Measurements from ENCODE around the gene ENPP4. TPM values are rescaled to one million over a fixed set of nuclear protein-coding genes. Genes with fewer than 3 reads are reported as not detected.
A peak's percentile ranks its signal among the peaks of the same experiment; 100 is the strongest.

The ENPP4 gene
- total RNA-seq, 6 experiments from 2014 or later = 3.9 to 8.2 (median 6.2) TPM

- intact Hi-C loops (cut with DNase I) = loop anchor here in 1 of 2 donors (10.0 kb wide), 1 partner anchor 324 kb away; no protein-coding TSS in a partner anchor
- Histone ChIP-seq H3K36me3 (no peaks in the 10 kb centered on the region), H3K4me1 (peaks cover 0 to 3% (median 0%) of the 10 kb centered on the region in 4 donors), H3K27ac (no peak overlapping the region), H3K27me3 (no peaks in the 10 kb centered on the region), H3K9me3 (no peaks in the 10 kb centered on the region), H3K4me3 (no peak overlapping the region)
- TF ChIP-seq CTCF (IDR thresholded peaks at IDR 0.05) = no peak
- no peak for TF ChIP-seq POLR2A (IDR thresholded peaks at IDR 0.05)
- 100% methylated on average over 1 of the region's 1 CpG for WGBS (ENCODE audit: insufficient coverage, low coverage, low lambda C conversion rate, missing lambda C conversion rate)
- DNase-seq (no peak), ATAC-seq (no peak)
Observed at GRCh38 chr6:46091080-46091478, 38.7 kb upstream of the ENPP4 start.

DNA sequence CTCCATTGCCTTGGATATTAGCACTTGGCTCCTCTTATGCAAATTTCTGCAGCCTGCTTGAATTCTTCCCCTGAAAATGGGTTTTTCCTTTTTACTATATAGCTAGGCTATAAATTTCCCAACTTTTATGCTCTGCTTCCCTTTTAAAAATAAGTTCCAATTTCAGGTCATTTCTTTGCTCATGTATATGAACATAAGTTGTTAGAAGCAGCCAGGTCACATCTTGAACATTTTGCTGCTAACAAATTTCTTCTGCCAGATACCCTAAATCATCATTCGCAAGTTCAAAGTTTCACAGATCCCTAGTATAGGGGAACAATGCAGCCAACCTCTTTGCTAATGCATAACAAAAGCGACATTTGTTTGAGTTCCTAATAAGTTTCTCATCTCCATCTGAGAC lies 34.5 kb upstream of the ENPP4 start:
- Histone ChIP-seq H3K9me3 (no peaks in the 10 kb centered on the region), H3K36me3 (no peaks in the 10 kb centered on the region), H3K27ac (no peak overlapping the region), H3K27me3 (no peaks in the 10 kb centered on the region), H3K4me1 (peaks cover 0 to 3% (median 0%) of the 10 kb centered on the region in 4 donors), H3K4me3 (no peak overlapping the region)
- intact Hi-C loops (cut with DNase I) = loop anchor here in 1 of 2 donors (10.0 kb wide), 1 partner anchor 320 kb away; no protein-coding TSS in a partner anchor
- 84% methylated on average over 2 of the region's 2 CpGs for WGBS (ENCODE audit: insufficient coverage, low coverage, low lambda C conversion rate, missing lambda C conversion rate)
- no peak for TF ChIP-seq CTCF (IDR thresholded peaks at IDR 0.05)
- no peak for TF ChIP-seq POLR2A (IDR thresholded peaks at IDR 0.05)
- no peak for DNase-seq
- no peak for ATAC-seq

GRCh38 chr6:46097366-46097765 lies 32.4 kb upstream of the ENPP4 start:
- TF ChIP-seq POLR2A (IDR thresholded peaks at IDR 0.05) = no peak
- no peak for TF ChIP-seq CTCF (IDR thresholded peaks at IDR 0.05)
- ATAC-seq (no peak), DNase-seq (no peak)
- no peaks in the 10 kb centered on the region for H3K9me3 ChIP-seq
- no peak overlapping the region for H3K4me3 ChIP-seq
- no peaks in the 10 kb centered on the region for H3K4me1 ChIP-seq
- no peaks in the 10 kb centered on the region for H3K36me3 ChIP-seq
- no peaks in the 10 kb centered on the region for H3K27me3 ChIP-seq
- no peak overlapping the region for H3K27ac ChIP-seq
- intact Hi-C loops (cut with DNase I) = loop anchor here in 1 of 2 donors (10.0 kb wide), 1 partner anchor 317 kb away; no protein-coding TSS in a partner anchor

GRCh38 chr6:46098678-46099077 lies 31.1 kb upstream of the ENPP4 start:
- no peak for TF ChIP-seq POLR2A (IDR thresholded peaks at IDR 0.05)

DNA sequence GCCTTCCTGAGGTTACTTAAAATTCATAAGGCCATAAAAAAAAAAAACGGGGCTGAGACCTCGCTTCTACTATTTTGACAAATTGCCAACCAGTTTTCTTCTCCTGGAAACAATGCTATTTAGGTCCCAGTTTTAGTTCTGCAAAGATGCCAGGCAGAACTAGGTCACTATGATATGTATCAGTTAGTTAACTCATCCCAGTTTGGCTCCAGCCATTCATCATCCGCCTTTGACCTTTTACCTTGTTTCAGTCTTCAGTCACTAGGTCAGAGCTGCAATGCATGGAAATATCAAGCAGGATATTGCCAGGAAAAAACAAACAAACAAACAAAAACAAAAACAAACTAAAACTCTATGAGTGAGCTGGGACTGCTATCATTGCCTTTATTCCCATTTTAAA lies 29.8 kb upstream of the ENPP4 start:
- H3K36me3 ChIP-seq = no peaks in the 10 kb centered on the region
- intact Hi-C loops (cut with DNase I) = loop anchor here in 1 of 2 donors (10.0 kb wide), 1 partner anchor 315 kb away; no protein-coding TSS in a partner anchor
- 52% methylated on average over 3 of the region's 3 CpGs for WGBS (ENCODE audit: insufficient coverage, low coverage, low lambda C conversion rate, missing lambda C conversion rate)
- H3K9me3 ChIP-seq = no peaks in the 10 kb centered on the region
- DNase-seq (no peak), ATAC-seq (peak in 1 of 4 donors; percentile 58)
- H3K4me3 ChIP-seq = no peak overlapping the region
- no peaks in the 10 kb centered on the region for H3K27me3 ChIP-seq
- no peak for TF ChIP-seq CTCF (IDR thresholded peaks at IDR 0.05)
- TF ChIP-seq POLR2A (IDR thresholded peaks at IDR 0.05) = no peak
- H3K27ac ChIP-seq = no peak overlapping the region
- H3K4me1 ChIP-seq = no peaks in the 10 kb centered on the region

More at GRCh38 chr6:46098678-46099077, 31.1 kb upstream of the ENPP4 start:
- peak; percentile 50 to 78 (median 64) for ATAC-seq
- DNase-seq = peak; percentile 45 to 61 (median 56)
- no peak overlapping the region for H3K27ac ChIP-seq
- H3K27me3 ChIP-seq = no peaks in the 10 kb centered on the region
- H3K9me3 ChIP-seq = no peaks in the 10 kb centered on the region
- no peaks in the 10 kb centered on the region for H3K4me1 ChIP-seq
- H3K4me3 ChIP-seq = no peak overlapping the region
- intact Hi-C loops (cut with DNase I) = loop anchor here in 1 of 2 donors (10.0 kb wide), 1 partner anchor 316 kb away; no protein-coding TSS in a partner anchor
- H3K36me3 ChIP-seq = no peaks in the 10 kb centered on the region
- WGBS (ENCODE audit: insufficient coverage, low coverage, low lambda C conversion rate, missing lambda C conversion rate) = 52% methylated on average over 4 of the region's 4 CpGs
